22Rv1 (cell line): ENCODE results near the gene MCAT.

Source experiments
- H3K27ac ChIP-seq: fragments of 450-650 bp; 2 replicates; pipeline ENCODE4 v1.5.1; 2017
- CTCF ChIP-seq: fragments of 450-650 bp; IDR thresholded peaks from 2 replicates; pipeline ENCODE4 v1.5.1; 2017; ENCODE audit warnings: mild to moderate bottlenecking
- ZFX ChIP-seq: fragments of 450-650 bp; IDR thresholded peaks from 2 replicates; pipeline ENCODE4 v1.6.1; 2017; ENCODE audit warnings: antibody characterized with exemption, borderline replicate concordance

MCAT gene

GRCh38 chr22:43129426-43130425, 13.5 kb downstream of the MCAT start:
- no peak for TF ChIP-seq ZFX
- TF ChIP-seq CTCF, result no peak
- no peak overlapping the region for H3K27ac ChIP-seq

- no peak overlapping the region for H3K27ac ChIP-seq
- TF ChIP-seq CTCF (no peak), ZFX (no peak)
Measured at GRCh38 chr22:43128928-43129424, 14.2 kb downstream of the MCAT start.

DNA sequence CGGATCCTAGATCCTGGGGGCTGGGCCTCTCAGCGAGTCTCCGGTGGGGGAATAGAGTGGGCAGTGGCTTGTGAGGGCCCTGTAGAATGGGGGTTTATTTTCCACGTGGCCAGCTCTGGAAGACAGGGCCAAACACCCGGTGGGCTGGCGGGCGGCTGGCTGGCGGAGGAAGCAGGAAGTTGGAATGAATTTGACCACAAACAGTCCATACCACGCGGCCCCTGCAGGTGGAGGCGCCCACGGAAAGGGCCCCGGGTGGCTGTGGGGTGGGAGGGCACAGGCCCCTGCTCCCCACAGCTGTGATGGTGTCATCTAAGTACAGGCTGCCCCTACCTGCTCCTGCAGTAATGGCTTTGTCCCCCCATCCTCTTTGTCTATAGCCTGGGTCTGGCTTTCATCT, 15.1 kb downstream of the MCAT start:
- no peak overlapping the region for H3K27ac ChIP-seq
- TF ChIP-seq ZFX, result no peak
- TF ChIP-seq CTCF, result no peak

DNA sequence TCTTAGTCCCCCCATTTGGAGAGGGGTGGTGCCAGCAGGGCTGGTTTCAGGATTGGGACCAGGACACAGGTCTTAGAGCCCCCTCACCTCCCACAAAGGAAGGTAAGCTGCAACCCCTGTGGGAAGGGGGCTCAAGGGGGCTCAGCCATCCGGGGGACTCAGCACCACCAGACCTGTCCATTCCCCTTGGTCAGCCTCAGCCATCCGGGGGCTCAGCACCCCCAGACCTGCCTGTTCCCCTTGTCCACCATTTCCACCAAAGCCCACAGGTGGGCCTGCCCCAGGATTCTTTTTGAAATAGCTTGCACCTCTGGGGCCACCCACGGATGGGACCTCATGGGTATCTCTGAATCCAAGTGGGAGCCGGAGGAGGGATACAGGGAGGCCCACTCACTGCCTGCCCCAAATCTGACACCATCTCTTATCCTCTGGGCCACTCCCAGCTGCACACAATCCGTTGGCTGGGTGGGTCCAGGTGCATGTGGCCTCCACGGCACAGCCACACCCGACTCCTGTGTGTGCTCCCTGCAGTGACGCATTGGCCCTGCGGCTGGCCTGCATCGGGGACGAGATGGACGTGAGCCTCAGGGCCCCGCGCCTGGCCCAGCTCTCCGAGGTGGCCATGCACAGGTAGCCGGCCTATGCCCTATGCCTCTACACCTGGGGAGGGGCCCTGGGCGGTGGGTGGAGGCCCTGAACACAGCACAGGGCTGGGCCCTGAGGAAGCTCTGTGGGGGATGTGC, 15.9 kb downstream of the MCAT start:
- H3K27ac ChIP-seq, result no peak overlapping the region

GRCh38 chr22:43126501-43127165, 16.6 kb downstream of the MCAT start:
- no peak for TF ChIP-seq CTCF
- TF ChIP-seq ZFX, result no peak
- no peak overlapping the region for H3K27ac ChIP-seq

More for the DNA sequence above, 15.9 kb downstream of the MCAT start:
- TF ChIP-seq ZFX (no peak), CTCF (no peak)

DNA sequence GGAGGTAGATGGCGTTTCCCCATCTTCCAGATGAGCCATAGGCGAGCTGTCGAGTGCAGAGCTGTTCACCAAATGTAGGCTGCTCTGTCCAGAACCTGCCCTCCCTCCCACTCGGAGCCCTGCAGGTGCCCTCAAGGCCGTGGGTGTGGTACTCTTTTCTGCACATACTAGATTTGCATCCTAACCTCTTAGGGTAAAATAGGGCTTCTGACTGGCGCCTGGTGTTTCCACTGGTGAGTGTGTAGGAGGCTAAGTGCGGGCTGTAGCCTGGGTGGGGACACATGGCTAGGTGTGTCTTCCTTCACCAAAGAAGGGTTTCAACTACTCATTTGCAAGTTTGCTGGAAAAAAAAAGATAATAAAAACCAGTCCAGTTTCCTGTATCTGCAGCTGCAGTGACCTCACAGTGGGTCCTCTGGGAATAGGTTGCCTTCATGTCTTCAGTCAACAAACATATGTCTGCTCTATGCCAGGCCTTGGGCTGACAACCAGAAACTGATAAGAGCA, 24.2 kb downstream of the MCAT start:
- H3K27ac ChIP-seq, result no peak overlapping the region
- no peak for TF ChIP-seq ZFX
- TF ChIP-seq CTCF, result no peak
